SK-N-SH (cell line): Measurements from ENCODE around the gene BACE2. TPM values are rescaled to one million over a fixed set of nuclear protein-coding genes. Genes with fewer than 3 reads are reported as not detected.

ENCODE experiments used
- CTCF ChIA-PET: fragments of 300-600, 350-600 bp; formaldehyde crosslinking; extraction: SDS; loops from one replicate; lab custom pipeline; 2021; lab: Yijun Ruan, JAX
- POLR2A ChIA-PET: fragments of 350-600 bp; sonication (Branson Sonifier 250); formaldehyde crosslinking; extraction: SDS; loops from one replicate; lab custom pipeline; 2020; ENCODE audit warnings: antibody characterized with exemption, inconsistent platforms; lab: Yijun Ruan, JAX
- DNase-seq: peaks from one replicate; pipeline ENCODE4 v3.0.0; 2012
- H2AFZ ChIP-seq: fragments of 200-600 bp; sonication (generic); 2 replicates; pipeline ENCODE4 v1.8.1; 2016; ENCODE audit warnings: antibody characterized with exemption, mild to moderate bottlenecking, low read depth
- H3F3A ChIP-seq: fragments of 200-600 bp; sonication (generic); replicated peaks from 2 replicates; pipeline ENCODE3; 2016; ENCODE audit warnings: antibody characterized with exemption, mild to moderate bottlenecking; ENCODE audit not compliant: insufficient read depth
- H3K27ac ChIP-seq, 2 experiments: fragments of 200-500 bp in 1 of 2; fragments of 200-600 bp in 1 of 2; sonication (Bioruptor generic) in 1 of 2; sonication (generic), shearing (Covaris generic) in 1 of 2; 2 replicates each; pipeline versions ENCODE4 v1.5.1 to v1.6.1; 2014 to 2016; ENCODE audit warnings: low read depth in 2 of 2, inconsistent platforms in 1 of 2, low read length in 1 of 2, mild to moderate bottlenecking in 1 of 2, mixed read lengths in 1 of 2
- H3K27me3 ChIP-seq: fragments of 200-600 bp; sonication (generic), shearing (Covaris generic); 2 replicates; pipeline ENCODE4 v1.6.1; 2016; ENCODE audit warnings: mixed run types; ENCODE audit not compliant: insufficient read depth
- H3K36me3 ChIP-seq, 2 experiments: fragments of 200-500 bp in 1 of 2; fragments of 200-600 bp in 1 of 2; sonication (Bioruptor generic) in 1 of 2; sonication (generic) in 1 of 2; replicated peaks in 1 of 2; 2 replicates each; pipeline versions ENCODE3 to v1.5.1; 2014 to 2016; ENCODE audit warnings: low read length in 1 of 2, mild to moderate bottlenecking in 1 of 2; ENCODE audit not compliant: insufficient read depth in 2 of 2, control insufficient read depth in 1 of 2
- H3K4me1 ChIP-seq, 2 experiments: fragments of 200-500 bp in 1 of 2; fragments of 200-600 bp in 1 of 2; sonication (Bioruptor generic) in 1 of 2; sonication (generic), shearing (Covaris generic) in 1 of 2; 2 replicates each; pipeline versions ENCODE4 v1.5.1 to v1.6.1; 2014 to 2016; ENCODE audit warnings: low read depth in 1 of 2, low read length in 1 of 2, mixed run types in 1 of 2; ENCODE audit not compliant: insufficient read depth in 2 of 2, control insufficient read depth in 1 of 2
- H3K4me2 ChIP-seq: fragments of 200-600 bp; sonication (generic), shearing (Covaris generic); 2 replicates; pipeline ENCODE4 v1.6.1; 2017; ENCODE audit warnings: mixed run types
- H3K4me3 ChIP-seq, 2 experiments: fragments of 200-500 bp in 1 of 2; fragments of 200-600 bp in 1 of 2; sonication (Bioruptor generic) in 1 of 2; sonication (generic), shearing (Covaris generic) in 1 of 2; 2 replicates each; pipeline versions ENCODE4 v1.5.1 to v1.8.1; 2014 to 2016; ENCODE audit warnings: low read depth in 2 of 2, inconsistent platforms in 1 of 2, low read length in 1 of 2, mild to moderate bottlenecking in 1 of 2, mixed read lengths in 1 of 2, moderate library complexity in 1 of 2
- H3K79me2 ChIP-seq: fragments of 200-600 bp; sonication (generic); 2 replicates; pipeline ENCODE4 v1.8.1; 2017; ENCODE audit warnings: mild to moderate bottlenecking; ENCODE audit not compliant: insufficient read depth
- H3K9ac ChIP-seq: fragments of 200-600 bp; sonication (generic); 2 replicates; pipeline ENCODE4 v1.6.1; 2017; ENCODE audit warnings: mixed run types
- H3K9me2 ChIP-seq: fragments of 200-600 bp; sonication (generic); 2 replicates; pipeline ENCODE4 v1.6.1; 2017; ENCODE audit warnings: mixed run types
- H3K9me3 ChIP-seq: fragments of 200-600 bp; sonication (generic); 2 replicates; pipeline ENCODE4 v1.6.1; 2017; ENCODE audit warnings: mixed run types, mild to moderate bottlenecking, moderate library complexity
- H4K20me1 ChIP-seq: fragments of 200-600 bp; sonication (generic); 2 replicates; pipeline ENCODE4 v1.6.1; 2017; ENCODE audit warnings: mild to moderate bottlenecking, mixed run types; ENCODE audit not compliant: insufficient read depth
- CHD2 ChIP-seq: fragments of 150-350 bp; IDR thresholded peaks from 2 replicates; pipeline ENCODE4 v1.6.1; 2018; ENCODE audit warnings: low read length; ENCODE audit not compliant: partially characterized antibody
- CTCF ChIP-seq: fragments of 200-600 bp; sonication (generic); IDR thresholded peaks from 2 replicates; pipeline ENCODE4 v1.6.1; 2017; ENCODE audit warnings: antibody characterized with exemption, mild to moderate bottlenecking, moderate library complexity
- ELF1 ChIP-seq: IDR thresholded peaks from 2 replicates; pipeline ENCODE4 v1.4.0; 2012
- EP300 ChIP-seq, 2 experiments: IDR thresholded peaks; 2 replicates each; pipeline versions ENCODE4 v1.4.0 to v1.6.1; 2012; ENCODE audit warnings: borderline replicate concordance in 1 of 2, low read depth in 1 of 2, low read length in 1 of 2
- FOSL2 ChIP-seq: IDR thresholded peaks from 2 replicates; pipeline ENCODE4 v1.4.0; 2012; ENCODE audit warnings: low read depth, mild to moderate bottlenecking, moderate library complexity, borderline replicate concordance
- FOXJ3 ChIP-seq: sonication (generic); formaldehyde crosslinking; IDR thresholded peaks from 2 replicates; pipeline ENCODE4 v1.5.1; 2020; ENCODE audit warnings: mild to moderate bottlenecking, missing genetic modification reagents
- JUND ChIP-seq: IDR thresholded peaks from 2 replicates; pipeline ENCODE4 v1.4.0; 2012
- MEF2A ChIP-seq: IDR thresholded peaks from 2 replicates; pipeline ENCODE4 v1.4.0; 2012; ENCODE audit warnings: low read depth, borderline replicate concordance
- MXI1 ChIP-seq: IDR thresholded peaks from 2 replicates; pipeline ENCODE4 v1.6.1; 2012; ENCODE audit warnings: mild to moderate bottlenecking, low read depth, low read length, improper control_type of control experiment
- NFIC ChIP-seq: IDR thresholded peaks from 2 replicates; pipeline ENCODE4 v1.4.0; 2012; ENCODE audit warnings: borderline replicate concordance
- NRF1 ChIP-seq: IDR thresholded peaks from 2 replicates; pipeline ENCODE4 v1.6.1; 2012; ENCODE audit warnings: low read depth, mild to moderate bottlenecking, low read length
- RCOR1 ChIP-seq: fragments of 150-350 bp; IDR thresholded peaks from 2 replicates; pipeline ENCODE4 v1.6.1; 2017; ENCODE audit warnings: antibody characterized with exemption, low read length
- REST ChIP-seq: IDR thresholded peaks from 2 replicates; pipeline ENCODE4 v1.6.1; 2012; ENCODE audit warnings: mild to moderate bottlenecking, low read depth, low read length, moderate library complexity
- RFX5 ChIP-seq: IDR thresholded peaks from 2 replicates; pipeline ENCODE4 v1.6.1; 2012; ENCODE audit warnings: mild to moderate bottlenecking, improper control_type of control experiment, low read length
- SIN3A ChIP-seq: IDR thresholded peaks from 2 replicates; pipeline ENCODE4 v1.6.1; 2012; ENCODE audit warnings: low read depth, mild to moderate bottlenecking, low read length, moderate library complexity, borderline replicate concordance
- TAF1 ChIP-seq: IDR thresholded peaks from 2 replicates; pipeline ENCODE4 v1.6.1; 2012; ENCODE audit warnings: low read depth, mild to moderate bottlenecking, low read length, moderate library complexity, borderline replicate concordance
- YY1 ChIP-seq: IDR thresholded peaks from 2 replicates; pipeline ENCODE4 v1.4.0; 2012; ENCODE audit warnings: low read depth, mild to moderate bottlenecking
- ZBTB33 ChIP-seq: IDR thresholded peaks from 2 replicates; pipeline ENCODE4 v1.4.0; 2012; ENCODE audit warnings: low read depth, borderline replicate concordance
- WGBS: methylation state at CpG from one replicate; pipeline ENCODE4 v1.1.6; 2017; ENCODE audit warnings: low lambda C conversion rate; 5-methylcytosine and 5-hydroxymethylcytosine counted together
- polyA plus RNA-seq, 3 experiments: library from polyadenylated mRNA; depleted of rRNA; stranded (reverse); fragments of >200 nt; gene quantifications; 2 replicates each; pipeline ENCODE4 v1.2.3, GENCODE V29; 2012

The BACE2 gene
- polyA plus RNA-seq, 1 of the 3 experiments (the other 2 are of a cell fraction): 23.4 TPM

GRCh38 chr21:41260428-41260827 lies 92.5 kb downstream of the BACE2 start:
- H4K20me1 ChIP-seq: no peaks in the 10 kb centered on the region
- H3K79me2 ChIP-seq: no peaks in the 10 kb centered on the region
- no peak overlapping the region for H3K9ac ChIP-seq
- no peaks in the 10 kb centered on the region for H3K4me1 ChIP-seq
- no peak overlapping the region for H3K4me3 ChIP-seq
- ChIA-PET POLR2A (no interaction called here), CTCF (interaction anchor here (0.7 to 4.2 kb wide), 2 partner anchors 8 to 23 kb away, joined by 3 to 10 read pairs; no protein-coding TSS in a partner anchor)
- no peak overlapping the region for H2AFZ ChIP-seq
- TF ChIP-seq ELF1 (no peak), EP300 (IDR thresholded peaks at IDR 0.05; ENCODE audit: borderline replicate concordance in 1 of 2, low read depth in 1 of 2, low read length in 1 of 2) (no peak), JUND (no peak), SIN3A (no peak), YY1 (no peak), MXI1 (no peak), ZBTB33 (no peak)
- H3K27me3 ChIP-seq: no peaks in the 10 kb centered on the region
- 65% methylated on average over 7 of the region's 8 CpGs for WGBS
- H3K4me2 ChIP-seq: no peak overlapping the region
- no peaks in the 10 kb centered on the region for H3K36me3 ChIP-seq
- no peaks in the 10 kb centered on the region for H3K9me3 ChIP-seq
- H3K9me2 ChIP-seq: no peaks in the 10 kb centered on the region
- H3K27ac ChIP-seq: no peak overlapping the region
- H3F3A ChIP-seq: no peaks in the 10 kb centered on the region
- DNase-seq: no peak

- Histone ChIP-seq H3K36me3 (no peaks in the 10 kb centered on the region), H3K4me1 (no peaks in the 10 kb centered on the region), H2AFZ (no peak overlapping the region), H3K27ac (no peak overlapping the region), H3K9me2 (no peaks in the 10 kb centered on the region), H3K4me2 (no peak overlapping the region), H4K20me1 (no peaks in the 10 kb centered on the region), H3K27me3 (no peaks in the 10 kb centered on the region), H3K9me3 (no peaks in the 10 kb centered on the region; the same call in 1 of the 2 replicates), H3K79me2 (no peaks in the 10 kb centered on the region), H3F3A (no peaks in the 10 kb centered on the region), H3K9ac (no peak overlapping the region), H3K4me3 (no peak overlapping the region)
- ChIA-PET POLR2A (no interaction called here), CTCF (interaction anchor here (1.3 to 4.8 kb wide), 2 partner anchors 16 to 193 kb away, joined by 3 to 30 read pairs; no protein-coding TSS in a partner anchor)
- no peak for DNase-seq
- WGBS: 72% methylated on average over 2 of the region's 2 CpGs
- no peak for TF ChIP-seq RCOR1
- no peak for TF ChIP-seq RFX5
- no peak for TF ChIP-seq ELF1
- TF ChIP-seq CTCF: no peak
- TF ChIP-seq FOSL2: no peak
- TF ChIP-seq SIN3A: no peak
- no peak for TF ChIP-seq FOXJ3
- no peak for TF ChIP-seq CHD2
- no peak for TF ChIP-seq JUND
- no peak for TF ChIP-seq ZBTB33
- TF ChIP-seq NRF1: no peak
- TF ChIP-seq REST: no peak
- TF ChIP-seq MEF2A: no peak
- TF ChIP-seq NFIC: no peak
- TF ChIP-seq TAF1: no peak
Observed at GRCh38 chr21:41267346-41267745, 99.4 kb downstream of the BACE2 start.
